HT-29 (cell line): Measurements from ENCODE around the gene RNF182. TPM values are rescaled to one million over a fixed set of nuclear protein-coding genes. Genes with fewer than 3 reads are reported as not detected.
"Not testable (repeated sequence)": the region's sequence is repeated elsewhere in the genome, so short reads cannot be mapped to it uniquely, and the experiment has no call there.

Experiments used
- DNase-seq: peaks from one replicate; pipeline ENCODE4 v3.0.0-alpha.2; 2015; ENCODE audit warnings: low spot score
- total RNA-seq: library from RNA; depleted of rRNA; stranded (reverse); fragments of >200 nt; shearing (Covaris generic); gene quantifications from 2 replicates; pipeline ENCODE4 v1.2.3, GENCODE V29; 2014; rRNA removed

Gene RNF182, protein sequence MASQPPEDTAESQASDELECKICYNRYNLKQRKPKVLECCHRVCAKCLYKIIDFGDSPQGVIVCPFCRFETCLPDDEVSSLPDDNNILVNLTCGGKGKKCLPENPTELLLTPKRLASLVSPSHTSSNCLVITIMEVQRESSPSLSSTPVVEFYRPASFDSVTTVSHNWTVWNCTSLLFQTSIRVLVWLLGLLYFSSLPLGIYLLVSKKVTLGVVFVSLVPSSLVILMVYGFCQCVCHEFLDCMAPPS
- not detected in 2 replicates for total RNA-seq

DNA sequence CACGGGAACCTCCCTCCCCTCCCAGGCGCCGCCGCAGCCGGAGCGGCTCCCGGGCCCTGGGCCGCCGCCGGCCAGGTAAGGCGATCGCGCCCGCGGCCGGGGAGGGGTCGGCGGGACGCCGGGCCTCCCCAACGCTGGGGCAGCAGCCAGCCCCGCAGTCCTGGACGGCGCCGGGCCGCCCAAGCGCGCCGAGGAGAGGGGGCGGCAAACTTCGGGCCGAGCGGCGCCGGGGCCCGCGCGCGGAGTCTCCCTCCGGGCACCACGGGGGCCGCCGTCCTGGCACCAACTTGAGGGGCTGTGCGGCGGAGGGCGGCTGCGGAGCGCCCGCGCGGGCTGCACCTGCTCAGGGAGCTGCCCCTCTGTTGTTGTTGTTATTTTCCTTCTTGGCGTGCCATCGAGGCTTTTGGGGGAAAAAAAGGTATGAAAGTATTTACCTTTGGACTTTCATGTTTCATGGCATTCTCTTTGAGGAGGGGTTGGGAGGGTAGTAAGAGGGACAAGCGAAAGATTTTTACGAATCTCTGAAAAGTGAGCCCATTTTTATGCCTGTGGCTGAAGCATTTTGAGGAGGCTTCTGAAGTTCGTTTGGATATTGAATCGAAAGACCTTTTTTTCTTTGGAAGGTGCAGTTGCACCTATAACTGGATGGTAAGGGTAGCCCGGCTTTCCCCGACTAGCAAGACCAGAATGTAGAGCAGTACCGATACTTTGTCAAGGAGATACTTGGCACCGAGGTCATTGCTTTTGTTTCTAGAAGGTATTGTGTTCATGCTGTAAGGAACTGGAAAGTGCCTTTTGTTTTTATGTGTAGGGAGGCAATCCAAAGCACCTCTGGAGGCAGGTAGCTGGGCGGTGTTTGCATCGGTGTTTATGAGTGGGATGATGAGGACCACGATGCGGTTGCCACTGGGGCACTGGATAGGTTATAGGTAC is at the start of gene RNF182:
Gene RNF182 (plus strand): TSS at position 4 of the 933 bp plus-strand sequence. CDS start 52,168 bp downstream, outside the sequence.
- DNase-seq = no peak

DNA sequence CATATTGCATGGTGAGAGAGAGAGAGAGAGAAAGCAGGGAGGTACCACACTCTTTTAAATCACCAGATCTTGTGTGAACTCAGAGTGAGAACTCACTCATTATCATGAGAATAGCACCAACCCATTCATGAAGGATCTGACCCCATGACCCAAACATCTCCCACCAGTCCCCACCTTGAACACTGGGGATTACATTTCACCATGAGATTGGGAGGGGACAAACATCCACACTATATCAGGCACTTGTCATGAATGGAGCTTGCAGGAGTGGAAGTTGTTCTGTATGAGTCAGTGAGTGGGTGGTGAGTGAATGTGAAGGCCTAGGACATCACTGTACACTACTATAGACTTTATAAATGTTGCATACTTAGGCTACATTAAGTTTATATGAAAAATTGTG is 47.7 kb upstream of the RNF182 start:
- DNase-seq = no peak

DNA sequence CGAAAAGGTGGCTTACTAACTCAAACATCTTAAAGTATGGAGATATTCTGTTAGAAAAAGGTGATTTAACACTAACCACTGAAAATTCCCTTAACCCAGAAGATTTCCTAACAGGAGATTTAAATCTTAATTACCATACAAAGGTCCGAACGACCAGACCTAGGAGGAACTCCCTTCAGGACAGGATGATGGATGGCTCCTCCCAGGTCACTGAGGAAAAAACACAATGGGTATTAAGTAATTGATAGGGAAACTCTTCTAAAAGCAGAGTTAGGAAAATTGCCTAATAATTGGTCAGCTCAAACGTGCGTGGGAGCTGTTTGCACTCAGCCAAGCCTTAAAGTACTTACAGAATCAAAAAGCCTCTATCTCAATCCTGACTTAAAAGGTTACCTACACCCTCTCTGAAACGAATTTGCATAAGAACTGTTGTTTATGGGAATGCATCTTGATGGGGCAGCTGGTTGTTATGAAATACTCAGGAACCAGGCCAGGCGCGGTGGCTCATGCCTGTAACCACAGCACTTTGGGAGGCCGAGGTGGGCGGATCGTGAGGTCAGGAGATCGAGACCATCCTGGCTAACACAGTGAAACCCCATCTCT is 44.6 kb upstream of the RNF182 start:
- not testable (repeated sequence) for DNase-seq

DNA sequence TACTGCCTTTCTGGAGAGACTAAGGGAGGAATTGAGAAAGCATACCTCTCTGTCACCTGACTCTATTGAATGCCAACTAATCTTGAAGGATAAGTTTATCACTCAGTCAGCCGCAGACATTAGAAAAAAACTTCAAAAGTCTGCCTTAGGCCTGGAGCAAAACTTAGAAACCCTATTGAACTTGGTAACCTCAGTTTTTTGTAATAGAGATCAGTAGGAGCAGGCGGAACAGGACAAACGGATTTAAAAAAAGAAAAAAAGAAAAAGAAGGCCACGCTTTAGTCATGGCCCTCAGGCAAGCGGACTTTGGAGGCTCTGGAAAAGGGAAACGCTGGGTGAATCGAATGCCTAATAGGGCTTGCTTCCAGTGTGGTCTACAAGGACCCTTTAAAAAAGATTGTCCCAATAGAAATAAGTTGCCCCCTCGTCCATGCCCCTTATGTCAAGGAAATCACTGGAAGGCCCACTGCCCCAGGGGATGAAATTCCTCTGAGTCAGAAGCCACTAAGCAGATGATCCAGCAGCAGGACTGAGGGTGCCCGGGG is 43.1 kb upstream of the RNF182 start:
- DNase-seq = no peak

DNA sequence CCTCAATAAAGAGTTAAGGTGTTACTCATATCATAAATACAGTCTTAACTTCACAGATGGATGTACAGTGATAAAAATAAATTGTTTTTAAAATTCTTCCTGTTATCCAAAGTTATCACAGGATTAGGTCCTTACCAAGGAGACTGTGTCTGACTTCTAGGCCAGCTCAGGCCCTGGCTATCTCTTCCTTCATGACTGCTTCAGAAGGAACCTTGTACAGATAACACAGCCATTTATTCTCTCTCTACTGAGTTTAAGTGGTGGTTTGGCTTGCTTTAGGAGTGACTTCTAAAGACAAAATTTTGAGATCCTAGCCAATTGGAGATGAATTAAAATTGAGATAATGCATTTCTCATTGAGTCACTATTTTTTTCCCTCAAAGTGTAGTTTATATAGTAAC is 40.8 kb upstream of the RNF182 start:
- no peak for DNase-seq

DNA sequence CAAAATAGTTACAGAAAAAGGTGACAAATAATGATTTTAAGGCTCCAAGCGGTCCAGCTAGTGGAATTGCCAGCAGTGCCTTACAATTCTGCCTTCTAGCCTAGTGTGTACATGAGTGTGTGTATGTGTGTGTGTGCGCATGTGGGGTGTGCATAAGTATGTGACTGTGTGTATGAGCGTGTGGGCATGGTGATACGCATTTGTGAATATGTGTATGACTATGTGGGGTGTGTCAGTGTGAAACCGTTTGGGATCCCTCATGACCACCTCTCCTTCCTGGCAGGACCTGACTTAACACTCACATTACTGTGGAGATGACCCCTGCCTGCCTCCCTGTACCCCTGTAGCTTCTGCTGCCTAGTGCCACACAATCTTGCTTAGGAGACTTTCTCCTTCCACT is 40.4 kb upstream of the RNF182 start:
- DNase-seq = no peak

DNA sequence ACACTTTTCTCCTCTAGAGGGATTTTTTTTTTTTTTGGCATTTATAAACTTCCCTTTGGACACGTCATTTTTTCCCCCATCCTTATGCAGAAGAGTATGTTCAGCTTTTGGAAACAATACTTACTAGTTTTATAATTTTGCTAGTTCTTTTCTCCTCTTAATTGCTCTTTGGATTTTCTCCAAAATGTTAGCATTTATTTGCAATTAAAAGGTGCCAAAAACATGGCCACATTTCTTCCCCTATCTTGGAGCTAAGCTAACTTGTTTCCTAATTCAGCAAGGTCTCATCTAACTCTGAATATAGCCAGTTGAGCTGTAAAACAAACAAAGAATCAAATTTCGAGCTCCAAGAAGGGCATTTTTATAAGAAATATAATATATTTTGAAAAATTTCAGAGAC is 39.2 kb upstream of the RNF182 start:
- no peak for DNase-seq

DNA sequence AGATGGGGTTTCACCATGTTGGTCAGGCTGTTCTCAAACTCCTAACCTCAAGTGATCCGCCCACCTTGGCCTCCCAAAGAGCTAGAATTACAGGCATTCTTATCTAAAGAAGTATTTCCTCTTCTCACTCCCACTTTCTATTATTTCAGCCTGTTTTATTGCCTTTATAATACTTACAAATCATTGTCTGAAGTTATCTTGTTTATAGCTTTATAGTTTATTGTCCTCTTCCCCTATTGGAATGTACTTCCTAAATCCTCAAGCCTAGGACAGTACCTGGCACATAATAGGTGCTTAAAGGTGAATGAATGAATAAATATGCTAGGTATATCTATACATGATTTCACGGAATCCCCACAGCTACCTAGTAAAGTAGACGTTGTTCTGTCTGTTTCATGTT is 37.8 kb upstream of the RNF182 start:
- no peak for DNase-seq

DNA sequence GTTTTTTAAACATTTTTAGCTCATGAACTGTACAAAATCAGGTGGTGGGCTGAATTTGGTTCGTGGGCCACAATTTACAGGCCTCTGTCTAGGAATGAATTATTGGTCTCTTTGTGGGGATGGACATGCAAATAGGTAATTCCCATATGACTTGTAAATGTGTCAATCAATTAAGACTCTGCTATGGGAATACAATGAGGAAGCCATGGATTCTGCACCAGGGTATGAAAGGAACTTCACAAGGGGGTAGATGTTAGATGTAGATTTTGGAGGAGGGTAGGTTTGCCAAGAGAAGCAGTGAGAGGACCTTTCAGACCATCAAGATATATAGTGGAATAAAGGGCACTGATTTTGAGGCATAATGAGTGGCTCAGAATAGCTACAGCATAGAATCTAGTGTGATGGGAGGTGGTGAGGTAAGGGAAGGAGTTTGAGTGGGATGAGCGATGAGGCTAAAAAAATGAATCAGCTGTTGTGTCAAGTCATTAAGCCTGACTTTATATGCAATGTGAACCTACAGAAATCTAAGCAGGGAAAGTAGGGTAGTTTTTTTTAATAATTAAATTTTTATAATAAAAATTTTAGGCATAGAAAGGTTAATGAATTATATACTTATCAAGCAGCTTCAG is 32.6 kb upstream of the RNF182 start:
- DNase-seq = no peak

DNA sequence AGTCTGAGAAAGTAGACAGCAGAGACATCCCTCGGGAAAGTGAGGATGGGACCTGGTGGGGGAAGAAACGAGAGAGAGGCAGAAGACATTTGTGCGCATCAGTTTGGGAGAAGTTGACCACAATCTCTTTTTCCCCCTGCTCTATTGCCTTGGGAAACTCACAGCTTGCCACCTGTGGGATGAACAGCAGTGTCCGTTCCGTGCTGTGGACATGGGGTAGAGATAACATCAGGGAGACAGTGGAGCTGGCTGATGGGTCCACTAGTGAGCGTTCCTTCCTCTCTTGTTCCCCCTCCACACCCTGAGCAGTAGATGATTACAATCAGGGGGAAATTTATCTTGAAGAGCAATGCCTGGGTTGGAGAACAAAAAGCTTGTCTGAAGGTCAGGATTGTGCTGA is 21.8 kb upstream of the RNF182 start:
- no peak for DNase-seq

DNA sequence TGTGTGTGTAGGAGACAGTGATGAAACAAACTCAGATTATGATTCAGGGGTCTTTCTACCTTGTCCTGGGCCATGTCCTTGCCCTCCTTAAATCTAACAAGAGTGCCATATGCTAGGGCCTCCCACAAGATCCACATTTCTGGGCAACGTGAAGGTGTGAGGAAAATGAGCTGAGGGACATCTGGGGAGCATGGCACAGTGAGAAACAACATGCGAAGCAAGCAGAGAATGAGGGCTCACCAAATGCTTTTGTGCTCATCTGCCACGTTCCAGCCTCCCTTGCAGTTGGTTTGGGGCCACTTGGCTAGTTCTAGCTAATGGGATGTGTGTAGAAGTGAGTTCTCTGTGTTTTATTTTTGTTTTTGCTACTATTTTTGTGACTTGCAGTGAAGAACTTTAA is 21.4 kb upstream of the RNF182 start:
- DNase-seq = no peak

DNA sequence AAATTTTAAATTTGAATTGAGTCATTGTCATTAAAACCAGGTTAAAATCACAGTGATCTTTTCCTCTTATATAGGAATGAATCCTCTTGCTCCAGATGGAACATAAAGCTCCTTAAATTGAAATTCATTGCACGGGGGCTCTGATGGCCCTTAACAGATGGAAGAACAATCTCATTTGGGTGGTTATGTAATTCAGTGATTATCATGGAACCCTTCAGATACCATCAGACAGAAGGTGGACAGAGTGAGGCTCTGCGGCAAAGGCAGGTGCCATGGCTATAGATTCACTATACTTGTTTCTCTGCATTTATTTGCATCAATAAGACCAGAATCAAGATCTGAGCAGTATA is 17.8 kb upstream of the RNF182 start:
- DNase-seq = no peak

DNA sequence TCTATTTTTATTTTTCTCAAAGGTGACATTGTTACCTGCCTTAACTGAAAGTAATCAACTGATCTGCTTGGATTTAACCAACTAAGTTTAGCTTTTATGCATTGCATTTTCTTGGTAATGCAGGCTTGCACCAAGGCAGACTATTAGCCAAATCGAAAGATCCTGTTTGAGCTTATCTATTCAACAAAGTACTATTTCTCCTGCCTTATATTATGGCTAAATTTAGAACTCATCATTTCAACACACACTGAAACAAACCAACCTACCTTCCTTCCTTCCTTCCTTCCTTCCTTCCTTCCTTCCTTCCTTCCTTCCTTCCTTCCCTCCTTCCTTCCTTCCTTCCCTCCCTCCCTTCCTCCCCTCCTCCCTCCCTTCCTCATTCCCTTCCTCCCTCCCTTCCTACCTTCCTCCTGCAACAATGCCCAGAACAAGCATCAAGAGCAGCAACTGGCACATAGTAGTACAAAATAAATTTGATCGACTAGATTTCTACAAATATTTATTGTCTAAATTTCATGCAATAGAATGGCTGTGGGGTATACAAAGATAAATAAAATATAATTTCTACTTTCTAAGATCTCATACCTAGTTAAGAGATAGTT is 17.0 kb upstream of the RNF182 start:
- DNase-seq = no peak

DNA sequence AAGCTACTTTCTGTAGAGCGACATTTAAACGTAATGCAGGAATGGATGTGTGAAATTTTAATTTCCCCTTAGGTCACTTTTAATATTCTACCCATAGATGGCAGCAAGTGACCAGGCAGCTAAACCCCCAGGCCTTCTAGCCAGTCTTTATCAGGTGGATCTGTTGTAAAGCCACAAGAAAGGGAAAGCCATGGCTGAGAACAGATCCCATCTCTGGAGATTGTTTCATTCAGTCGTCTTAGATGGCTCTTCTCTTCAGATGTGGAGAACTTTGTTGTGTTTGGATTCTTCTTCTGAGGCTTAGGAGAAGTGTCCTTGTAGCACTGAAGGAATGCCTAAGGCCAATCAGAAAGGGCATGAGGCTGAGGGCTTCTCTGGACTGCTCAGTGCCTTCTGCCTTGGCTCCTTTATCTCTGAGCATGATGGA is 15.8 kb upstream of the RNF182 start:
- DNase-seq = peak; percentile 78

DNA sequence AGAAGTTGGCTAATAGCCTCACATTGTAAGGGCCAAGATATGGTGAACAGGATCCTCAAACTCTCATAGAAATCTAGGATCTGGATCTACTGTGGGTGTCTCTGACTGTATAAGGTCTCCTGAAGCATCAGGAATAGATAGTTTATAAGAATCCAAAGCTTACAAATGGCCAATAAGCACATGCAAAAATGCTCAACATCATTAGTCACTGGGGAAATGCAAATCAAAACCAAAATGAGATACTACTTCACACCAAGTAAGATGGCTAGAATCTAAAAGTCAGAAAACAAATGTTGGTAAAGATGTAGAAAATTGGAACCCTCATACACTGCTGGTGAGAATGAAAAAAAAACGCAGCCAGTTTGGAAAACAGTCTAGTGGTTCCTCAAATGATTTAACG is 14.3 kb upstream of the RNF182 start:
- DNase-seq = no peak

DNA sequence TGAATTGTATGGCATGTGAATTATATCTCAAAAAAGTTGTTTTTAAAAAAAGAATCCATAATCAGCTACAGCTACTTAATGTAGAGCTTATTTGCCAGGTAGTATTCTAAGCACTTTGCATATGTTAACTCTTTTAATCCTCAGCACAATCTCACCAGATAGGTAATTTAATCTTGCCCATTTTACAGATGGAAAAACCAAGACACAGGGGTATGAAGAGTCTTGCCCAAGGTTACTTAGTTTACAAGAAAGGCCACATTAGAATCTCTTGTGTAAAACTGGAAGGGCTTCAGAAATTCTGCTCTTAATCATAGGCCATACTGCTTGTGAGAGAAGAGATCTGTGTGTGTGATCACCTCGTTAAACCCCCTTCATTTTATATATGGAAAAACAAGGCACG is 13.4 kb upstream of the RNF182 start:
- DNase-seq = no peak

DNA sequence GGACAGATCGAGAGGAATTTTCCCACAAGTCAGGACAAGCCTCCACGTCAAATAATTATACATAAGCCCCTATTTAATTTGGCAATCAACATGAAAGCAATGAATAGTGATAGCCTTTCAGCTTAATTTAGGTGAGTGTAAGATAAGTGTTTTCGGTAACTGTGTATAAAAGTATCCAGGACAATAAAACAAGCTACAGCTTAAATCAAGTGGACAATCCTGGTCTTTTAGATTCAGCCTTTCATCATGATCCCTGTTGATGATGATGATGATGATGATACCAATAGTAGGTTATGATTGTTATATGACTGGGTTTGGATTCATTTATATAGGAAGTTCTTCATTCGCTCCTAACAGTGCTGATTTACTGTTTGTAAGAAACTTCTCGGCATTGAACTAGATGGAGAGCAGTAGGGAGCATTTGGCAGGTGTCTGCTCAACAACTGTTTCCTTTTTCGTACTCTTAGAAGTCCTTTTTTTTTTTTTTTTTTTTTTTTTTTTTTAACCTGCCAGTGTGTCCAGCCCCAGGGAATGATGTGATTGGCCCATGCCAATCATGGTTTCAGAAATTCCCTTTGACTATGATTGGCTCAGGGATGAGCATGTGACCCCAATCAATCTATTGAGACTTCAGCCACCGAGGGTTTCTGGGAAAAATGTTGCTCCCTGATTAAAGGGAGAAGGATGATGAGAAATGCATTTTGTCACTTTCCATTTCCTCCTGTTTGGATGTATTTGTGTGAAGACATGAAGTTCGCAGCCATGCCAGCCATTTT is 11.3 kb upstream of the RNF182 start:
- DNase-seq = no peak

DNA sequence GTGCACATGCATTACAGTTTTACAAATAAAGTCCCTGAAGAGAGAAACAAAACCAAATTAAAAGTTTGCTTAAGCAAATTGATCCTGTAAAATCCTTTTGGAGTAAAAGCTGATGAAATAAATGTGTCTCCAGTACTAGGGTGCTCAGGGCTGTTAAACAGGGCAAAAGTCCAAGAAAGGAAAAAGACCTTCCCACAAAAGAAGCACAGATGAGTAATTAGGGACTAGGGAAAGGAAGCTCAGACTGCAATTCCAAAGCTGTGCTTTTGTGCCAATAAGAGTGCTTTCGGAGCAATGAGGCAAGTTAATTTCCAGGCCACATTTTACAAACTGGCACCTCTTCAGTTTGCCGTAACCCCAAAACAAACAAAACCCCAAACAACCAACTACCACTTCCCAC is 10.4 kb upstream of the RNF182 start:
- no peak for DNase-seq

DNA sequence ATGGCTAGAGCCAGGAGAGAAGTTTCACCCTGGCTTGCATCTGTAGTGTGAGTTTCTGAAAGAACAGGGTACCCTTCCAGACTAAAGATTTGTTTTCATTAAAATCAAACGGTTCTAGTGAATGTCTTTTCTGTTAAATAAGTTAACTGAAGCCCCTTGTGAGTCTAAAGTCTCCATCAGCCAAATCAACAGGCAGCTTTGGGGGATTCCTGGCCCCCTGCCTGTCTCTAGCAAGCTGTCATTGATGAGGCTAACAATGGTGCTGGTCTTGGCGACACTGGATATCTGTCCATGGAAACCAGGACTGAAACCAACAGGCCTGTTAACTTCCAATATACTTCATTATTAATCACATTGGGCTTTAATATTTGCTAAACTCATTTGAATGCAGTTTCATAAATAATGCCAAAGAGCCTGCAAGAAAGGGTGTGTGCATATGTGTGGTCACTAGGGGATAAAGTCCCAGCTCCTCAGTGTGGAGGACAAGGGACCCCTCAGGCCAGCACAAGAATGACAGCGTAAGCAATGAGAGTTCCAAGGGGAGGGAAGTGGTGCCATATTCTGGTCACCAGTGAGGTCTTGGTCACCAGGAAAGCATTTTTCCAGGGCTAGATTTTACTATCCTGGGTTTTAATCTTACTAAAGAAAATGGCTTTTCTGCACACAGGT is 9.1 kb upstream of the RNF182 start:
- DNase-seq = no peak
